ENCODE data around the gene RTCA. TPM values are rescaled to one million over a fixed set of nuclear protein-coding genes. Genes with fewer than 3 reads are reported as not detected.

Gene RTCA
- total RNA-seq, 1 donor from 2014 or later: 78.0 TPM

DNA sequence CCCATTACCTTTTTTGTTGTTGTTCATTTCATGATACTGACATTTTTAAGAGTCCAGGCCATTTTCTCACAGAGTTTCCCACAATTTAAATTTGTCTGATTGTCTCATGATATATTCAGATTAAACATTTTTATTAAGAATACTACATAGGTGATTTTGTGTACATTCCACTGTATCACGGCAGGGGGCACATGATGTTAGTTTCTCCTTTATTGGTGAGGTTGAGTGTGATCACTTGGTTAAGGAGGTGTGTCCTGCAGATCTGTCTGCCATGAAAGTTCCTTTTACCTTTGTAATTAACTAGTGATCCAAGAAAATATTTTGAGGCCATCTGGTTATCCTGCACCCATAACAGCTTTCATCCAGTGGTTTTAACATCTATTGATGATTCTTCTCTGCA, 11.8 kb downstream of the RTCA start:
- Histone ChIP-seq H3K4me1 (ENCODE audit: insufficient read depth, low read length) (no peaks in the 10 kb centered on the region), H4K20me1 (ENCODE audit: insufficient read depth, low read length) (peaks cover 30% of the 10 kb centered on the region), H3K27me3 (ENCODE audit: insufficient read depth, low read length) (no peaks in the 10 kb centered on the region), H3K9me3 (ENCODE audit: insufficient read depth, low read depth, low read length) (no peaks in the 10 kb centered on the region), H3K4me2 (ENCODE audit: low read length) (no peak overlapping the region), H3K79me2 (ENCODE audit: insufficient read depth, low read length) (peaks cover 16% of the 10 kb centered on the region), H3K9ac (ENCODE audit: low read length) (no peak overlapping the region), H2AFZ (ENCODE audit: low read depth, low read length) (no peak overlapping the region), H3K36me3 (ENCODE audit: insufficient read depth, low read length) (peaks cover 61% of the 10 kb centered on the region), H3K4me3 (ENCODE audit: insufficient read depth, low read depth, low read length) (no peak overlapping the region), H3K27ac (ENCODE audit: low read depth, low read length) (no peak overlapping the region)
- Mint-ChIP-seq H3K27ac (ENCODE audit: unreplicated experiment) (no peak overlapping the region), H3K36me3 (ENCODE audit: low read depth, unreplicated experiment) (peaks cover 17% of the 10 kb centered on the region), H3K27me3 (ENCODE audit: low read depth, unreplicated experiment) (no peaks in the 10 kb centered on the region), H3K4me1 (ENCODE audit: low read depth, unreplicated experiment) (no peaks in the 10 kb centered on the region), H3K9me3 (ENCODE audit: unreplicated experiment) (no peaks in the 10 kb centered on the region), H3K4me3 (ENCODE audit: unreplicated experiment) (no peak overlapping the region)
- DNase-seq (ENCODE audit: low read depth): no peak
- TF ChIP-seq EZH2 (IDR thresholded peaks at IDR 0.05; ENCODE audit: insufficient read depth, low read length): no peak
- TF ChIP-seq, protein P1, sequence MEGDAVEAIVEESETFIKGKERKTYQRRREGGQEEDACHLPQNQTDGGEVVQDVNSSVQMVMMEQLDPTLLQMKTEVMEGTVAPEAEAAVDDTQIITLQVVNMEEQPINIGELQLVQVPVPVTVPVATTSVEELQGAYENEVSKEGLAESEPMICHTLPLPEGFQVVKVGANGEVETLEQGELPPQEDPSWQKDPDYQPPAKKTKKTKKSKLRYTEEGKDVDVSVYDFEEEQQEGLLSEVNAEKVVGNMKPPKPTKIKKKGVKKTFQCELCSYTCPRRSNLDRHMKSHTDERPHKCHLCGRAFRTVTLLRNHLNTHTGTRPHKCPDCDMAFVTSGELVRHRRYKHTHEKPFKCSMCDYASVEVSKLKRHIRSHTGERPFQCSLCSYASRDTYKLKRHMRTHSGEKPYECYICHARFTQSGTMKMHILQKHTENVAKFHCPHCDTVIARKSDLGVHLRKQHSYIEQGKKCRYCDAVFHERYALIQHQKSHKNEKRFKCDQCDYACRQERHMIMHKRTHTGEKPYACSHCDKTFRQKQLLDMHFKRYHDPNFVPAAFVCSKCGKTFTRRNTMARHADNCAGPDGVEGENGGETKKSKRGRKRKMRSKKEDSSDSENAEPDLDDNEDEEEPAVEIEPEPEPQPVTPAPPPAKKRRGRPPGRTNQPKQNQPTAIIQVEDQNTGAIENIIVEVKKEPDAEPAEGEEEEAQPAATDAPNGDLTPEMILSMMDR (IDR thresholded peaks at IDR 0.05; ENCODE audit: insufficient read depth, low read depth, low read length): no peak
- FAIRE-seq: no peak

DNA sequence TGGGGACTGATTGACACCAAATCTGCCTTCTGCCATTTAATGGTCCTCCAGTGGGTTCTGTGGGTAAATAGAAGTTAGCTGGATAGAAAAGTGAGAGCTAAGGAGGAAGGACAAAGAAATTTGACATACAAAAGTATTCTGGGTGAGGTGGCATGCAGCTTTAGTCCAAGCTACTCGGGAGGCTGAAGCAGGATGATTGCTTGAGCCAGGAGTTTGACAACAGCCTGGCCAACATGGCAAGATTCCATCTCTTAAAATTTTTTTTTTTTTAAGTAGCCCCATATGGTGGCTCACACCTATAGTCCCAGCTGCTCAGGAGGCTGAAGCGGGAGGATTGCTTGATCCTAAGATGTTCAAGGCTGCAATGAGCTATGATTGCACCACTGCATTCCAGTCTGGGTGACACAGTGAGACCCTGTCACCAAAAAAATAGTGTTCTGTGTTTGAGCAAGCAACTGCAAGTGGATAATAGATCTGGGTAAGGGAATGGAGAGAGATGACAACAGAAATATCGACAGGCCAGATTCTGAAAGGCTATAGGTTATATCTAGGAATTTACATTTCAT, 13.4 kb downstream of the RTCA start:
- FAIRE-seq: no peak
- H3K79me2 ChIP-seq (ENCODE audit: insufficient read depth, low read length): peaks cover 15% of the 10 kb centered on the region
- H3K36me3 Mint-ChIP-seq (ENCODE audit: low read depth, unreplicated experiment): peaks cover 13% of the 10 kb centered on the region

More for the DNA sequence above, 13.4 kb downstream of the RTCA start:
- H3K27me3 ChIP-seq (ENCODE audit: insufficient read depth, low read length): no peaks in the 10 kb centered on the region
- peaks cover 30% of the 10 kb centered on the region for H4K20me1 ChIP-seq (ENCODE audit: insufficient read depth, low read length)
- Mint-ChIP-seq H3K4me1 (ENCODE audit: low read depth, unreplicated experiment) (no peaks in the 10 kb centered on the region), H3K4me3 (ENCODE audit: unreplicated experiment) (no peak overlapping the region), H3K9me3 (ENCODE audit: unreplicated experiment) (no peaks in the 10 kb centered on the region), H3K27me3 (ENCODE audit: low read depth, unreplicated experiment) (no peaks in the 10 kb centered on the region), H3K27ac (ENCODE audit: unreplicated experiment) (no peak overlapping the region)
- no peak overlapping the region for H2AFZ ChIP-seq (ENCODE audit: low read depth, low read length)
- no peak for DNase-seq (ENCODE audit: low read depth)
- no peak overlapping the region for H3K9ac ChIP-seq (ENCODE audit: low read length)
- H3K4me2 ChIP-seq (ENCODE audit: low read length): no peak overlapping the region
- peaks cover 51% of the 10 kb centered on the region for H3K36me3 ChIP-seq (ENCODE audit: insufficient read depth, low read length)
- H3K4me1 ChIP-seq (ENCODE audit: insufficient read depth, low read length): no peaks in the 10 kb centered on the region
- TF ChIP-seq, protein P1 (IDR thresholded peaks at IDR 0.05; ENCODE audit: insufficient read depth, low read depth, low read length): no peak
- TF ChIP-seq EZH2 (IDR thresholded peaks at IDR 0.05; ENCODE audit: insufficient read depth, low read length): no peak
- H3K27ac ChIP-seq (ENCODE audit: low read depth, low read length): no peak overlapping the region
- H3K9me3 ChIP-seq (ENCODE audit: insufficient read depth, low read depth, low read length): no peaks in the 10 kb centered on the region
- H3K4me3 ChIP-seq (ENCODE audit: insufficient read depth, low read depth, low read length): no peak overlapping the region

All from astrocyte (in vitro differentiated cells and primary cell).